Caco-2 (cell line): ENCODE data around the gene SFMBT1. TPM values are rescaled to one million over a fixed set of nuclear protein-coding genes. Genes with fewer than 3 reads are reported as not detected.

Experiments used
- BruUV-seq: library from RNA; stranded (reverse); fragments of 400-500 nt; replicated peaks from 2 replicates; lab custom pipeline; 2021; lab: Mats Ljungman, UMichigan
- CTCF ChIA-PET: fragments of 300-600 bp; sonication (Branson Sonifier 250); formaldehyde crosslinking; loops from one replicate; lab custom pipeline; 2022; ENCODE audit warnings: antibody characterized with exemption; lab: Charles Lee
- POLR2A ChIA-PET: fragments of 300-600 bp; sonication (Branson Sonifier 250); formaldehyde crosslinking; loops from one replicate; lab custom pipeline; 2022; ENCODE audit warnings: antibody characterized with exemption; lab: Charles Lee
- DNase-seq, 2 experiments: peaks; one replicate each; pipeline versions ENCODE4 v3.0.0 to v3.0.0-alpha.2; 2020 to 2022
- H3K27me3 ChIP-seq: replicated peaks from 2 replicates; pipeline ENCODE4 v1.6.0; 2011; ENCODE audit warnings: low read length; ENCODE audit not compliant: control insufficient read depth, insufficient read depth
- H3K36me3 ChIP-seq: 2 replicates; pipeline ENCODE4 v1.5.1; 2011; ENCODE audit warnings: low read length; ENCODE audit not compliant: control insufficient read depth, insufficient read depth
- H3K4me1 ChIP-seq: fragments of 250-450 bp; sonication (Bioruptor Pico); 2 replicates; pipeline ENCODE4 v1.5.1; 2020; ENCODE audit warnings: mild to moderate bottlenecking
- H3K4me3 ChIP-seq: 2 replicates; pipeline ENCODE4 v1.5.1; 2011; ENCODE audit warnings: low read depth, mild to moderate bottlenecking, control low read depth, low read length
- H3K9me3 ChIP-seq: fragments of 250-450 bp; sonication (Bioruptor Pico); 2 replicates; pipeline ENCODE4 v1.5.1; 2020; ENCODE audit warnings: mild to moderate bottlenecking, moderate library complexity
- H3K27ac Mint-ChIP-seq: one replicate; pipeline ENCODE4 v1.8.0; 2022; ENCODE audit warnings: mixed read lengths; ENCODE audit not compliant: unreplicated experiment
- H3K27me3 Mint-ChIP-seq: one replicate; pipeline ENCODE4 v1.8.0; 2022; ENCODE audit warnings: mixed read lengths; ENCODE audit not compliant: insufficient read depth, unreplicated experiment
- H3K36me3 Mint-ChIP-seq: one replicate; pipeline ENCODE4 v1.8.0; 2022; ENCODE audit warnings: mild to moderate bottlenecking, mixed read lengths; ENCODE audit not compliant: insufficient read depth, unreplicated experiment
- H3K4me1 Mint-ChIP-seq: one replicate; pipeline ENCODE4 v1.8.0; 2022; ENCODE audit warnings: low read depth, mixed read lengths; ENCODE audit not compliant: unreplicated experiment
- H3K4me3 Mint-ChIP-seq: one replicate; pipeline ENCODE4 v1.8.0; 2022; ENCODE audit warnings: mild to moderate bottlenecking, moderate library complexity, mixed read lengths; ENCODE audit not compliant: unreplicated experiment
- H3K9me3 Mint-ChIP-seq: one replicate; pipeline ENCODE4 v1.8.0; 2022; ENCODE audit warnings: mixed read lengths; ENCODE audit not compliant: unreplicated experiment
- intact Hi-C: fragments of 100-400 bp; cut with micrococcal nuclease; formaldehyde crosslinking; loops from one replicate; pipeline ENCODE4 v1.10.0; 2022; ENCODE audit not compliant: unreplicated experiment
- total RNA-seq: library from RNA; stranded (reverse); gene quantifications from 2 replicates; pipeline ENCODE4 v1.2.3, GENCODE V29; 2022
- TF ChIP-seq, protein P1 (sequence below), 2 experiments: fragments of 200-600 bp in 1 of 2; IDR thresholded peaks; 1 replicate in 1 of 2; 2 replicates in 1 of 2; pipeline versions ENCODE4 v1.5.1 to v1.8.0; 2011 to 2022; ENCODE audit warnings: antibody characterized with exemption in 1 of 2, control low read depth in 1 of 2, inconsistent platforms in 1 of 2, low read depth in 1 of 2, low read length in 1 of 2, mild to moderate bottlenecking in 1 of 2, moderate library complexity in 1 of 2; ENCODE audit not compliant: insufficient read depth in 1 of 2, severe bottlenecking in 1 of 2, unreplicated experiment in 1 of 2

The SFMBT1 gene
- total RNA-seq, 1 experiment from 2014 or later: 45.3 TPM

DNA sequence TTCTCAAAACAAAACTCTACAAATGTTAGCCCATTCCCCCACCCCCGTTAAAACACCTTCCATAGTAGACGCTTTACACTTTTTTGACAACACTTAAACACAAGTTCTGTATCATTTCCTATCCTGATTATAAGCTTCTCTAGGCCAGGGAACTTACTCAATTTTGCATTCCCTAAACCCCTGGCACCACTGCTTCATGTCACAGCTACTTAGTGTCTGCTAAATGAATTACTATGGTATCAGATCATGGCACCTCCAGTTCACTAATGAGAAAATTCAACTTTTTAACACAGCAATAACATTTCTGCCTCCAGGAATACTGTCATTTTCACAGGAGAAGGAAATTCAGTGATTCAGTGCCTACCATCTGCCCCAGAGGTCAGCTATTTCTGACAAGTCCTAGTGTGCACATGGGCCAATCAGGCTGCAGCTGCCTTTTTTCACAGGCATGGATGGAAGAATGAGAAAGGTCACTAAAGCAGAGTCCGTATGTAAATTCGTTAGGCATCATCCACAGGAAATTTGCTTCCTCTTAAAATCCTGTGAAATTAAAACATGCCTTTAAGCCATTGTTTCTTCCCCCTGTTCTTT, 18.5 kb downstream of the SFMBT1 start:
- Histone ChIP-seq H3K4me1 (peaks cover 42% of the 10 kb centered on the region), H3K36me3 (no peaks in the 10 kb centered on the region), H3K9me3 (no peaks in the 10 kb centered on the region), H3K4me3 (no peak overlapping the region), H3K27me3 (no peaks in the 10 kb centered on the region)
- intact Hi-C loops: loop anchor here (2.0 kb wide), 1 partner anchor 19 kb away; the partner anchor contains the start of gene SFMBT1
- POLR2A ChIA-PET: interaction anchor here (1.0 kb wide), 1 partner anchor 19 kb away, joined by 11 read pairs; the partner anchor contains the start of gene SFMBT1
- DNase-seq: no peak
- BruUV-seq: no TSS peak
- TF ChIP-seq, protein P1, sequence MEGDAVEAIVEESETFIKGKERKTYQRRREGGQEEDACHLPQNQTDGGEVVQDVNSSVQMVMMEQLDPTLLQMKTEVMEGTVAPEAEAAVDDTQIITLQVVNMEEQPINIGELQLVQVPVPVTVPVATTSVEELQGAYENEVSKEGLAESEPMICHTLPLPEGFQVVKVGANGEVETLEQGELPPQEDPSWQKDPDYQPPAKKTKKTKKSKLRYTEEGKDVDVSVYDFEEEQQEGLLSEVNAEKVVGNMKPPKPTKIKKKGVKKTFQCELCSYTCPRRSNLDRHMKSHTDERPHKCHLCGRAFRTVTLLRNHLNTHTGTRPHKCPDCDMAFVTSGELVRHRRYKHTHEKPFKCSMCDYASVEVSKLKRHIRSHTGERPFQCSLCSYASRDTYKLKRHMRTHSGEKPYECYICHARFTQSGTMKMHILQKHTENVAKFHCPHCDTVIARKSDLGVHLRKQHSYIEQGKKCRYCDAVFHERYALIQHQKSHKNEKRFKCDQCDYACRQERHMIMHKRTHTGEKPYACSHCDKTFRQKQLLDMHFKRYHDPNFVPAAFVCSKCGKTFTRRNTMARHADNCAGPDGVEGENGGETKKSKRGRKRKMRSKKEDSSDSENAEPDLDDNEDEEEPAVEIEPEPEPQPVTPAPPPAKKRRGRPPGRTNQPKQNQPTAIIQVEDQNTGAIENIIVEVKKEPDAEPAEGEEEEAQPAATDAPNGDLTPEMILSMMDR (IDR thresholded peaks at IDR 0.05; ENCODE audit: insufficient read depth in 1 of 2, low read depth in 1 of 2, low read length in 1 of 2, severe bottlenecking in 1 of 2, unreplicated experiment in 1 of 2): no peak
- H3K27ac Mint-ChIP-seq: peak overlapping the region; percentile 25
- no peaks in the 10 kb centered on the region for H3K27me3 Mint-ChIP-seq
- H3K4me3 Mint-ChIP-seq: no peak overlapping the region
- CTCF ChIA-PET: interaction anchor here (1.4 kb wide), 1 partner anchor 19 kb away, joined by 8 read pairs; the partner anchor contains the start of gene SFMBT1
- H3K4me1 Mint-ChIP-seq: peaks cover 29% of the 10 kb centered on the region
- H3K36me3 Mint-ChIP-seq: no peaks in the 10 kb centered on the region
- peaks cover 6% of the 10 kb centered on the region for H3K9me3 Mint-ChIP-seq

DNA sequence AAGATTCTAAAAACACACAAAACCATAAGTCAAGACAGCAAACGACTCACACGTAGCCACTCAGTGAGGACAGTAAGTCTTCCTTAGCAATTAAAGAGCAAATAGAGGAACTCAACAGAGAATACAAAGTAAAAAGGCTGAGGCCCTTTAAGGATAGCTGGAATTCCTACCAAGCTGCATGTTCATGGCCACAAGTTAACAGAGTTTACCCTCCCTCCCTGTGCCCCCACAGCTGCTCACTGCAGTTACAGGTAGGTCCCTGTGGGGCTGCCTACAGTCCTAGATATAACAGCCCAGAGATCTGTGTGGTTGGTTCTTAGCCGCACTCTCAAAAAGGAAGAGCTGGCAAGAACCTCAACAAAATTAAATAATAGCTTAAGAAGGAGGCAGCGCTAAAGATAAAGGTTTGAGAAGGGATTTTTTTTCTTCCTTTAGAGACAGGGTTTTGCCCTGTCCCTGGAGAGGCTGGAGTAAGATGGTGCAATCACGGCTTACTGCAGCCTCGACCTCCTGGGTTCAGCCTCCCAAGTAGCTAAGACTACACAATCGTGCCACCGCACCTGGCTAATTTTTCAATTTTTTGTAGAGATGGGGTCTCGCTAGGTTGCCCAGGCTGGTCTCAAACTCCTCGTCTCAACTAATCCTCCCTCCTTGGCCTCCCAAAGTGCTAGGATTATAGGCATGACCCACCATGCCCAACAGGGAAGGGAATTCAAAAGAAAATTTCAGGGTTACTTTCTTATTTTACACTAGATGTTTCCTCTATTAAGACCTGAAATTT, 19.3 kb downstream of the SFMBT1 start:
- peaks cover 9% of the 10 kb centered on the region for H3K9me3 Mint-ChIP-seq
- no peaks in the 10 kb centered on the region for H3K27me3 Mint-ChIP-seq
- H3K4me3 ChIP-seq: no peak overlapping the region
- peak overlapping the region; percentile 25 for H3K27ac Mint-ChIP-seq
- H3K27me3 ChIP-seq: no peaks in the 10 kb centered on the region
- ChIA-PET POLR2A (interaction anchor here (1.0 kb wide), 1 partner anchor 20 kb away, joined by 11 read pairs; the partner anchor contains the start of gene SFMBT1), CTCF (interaction anchor here (1.4 to 1.5 kb wide), 2 partner anchors 9 to 20 kb away, joined by 5 to 8 read pairs; partner anchors contain the start of gene SFMBT1)
- TF ChIP-seq, protein P1 (IDR thresholded peaks at IDR 0.05; ENCODE audit: insufficient read depth in 1 of 2, low read depth in 1 of 2, low read length in 1 of 2, severe bottlenecking in 1 of 2, unreplicated experiment in 1 of 2): peak in 1 of 2 experiments; percentile 3
- H3K4me1 ChIP-seq: peaks cover 34% of the 10 kb centered on the region
- H3K9me3 ChIP-seq: no peaks in the 10 kb centered on the region
- H3K36me3 ChIP-seq: no peaks in the 10 kb centered on the region
- H3K4me1 Mint-ChIP-seq: peaks cover 29% of the 10 kb centered on the region
- no TSS peak for BruUV-seq
- no peak overlapping the region for H3K4me3 Mint-ChIP-seq
- intact Hi-C loops: loop anchor here (2.0 kb wide), 1 partner anchor 20 kb away; the partner anchor contains the start of gene SFMBT1
- DNase-seq: peak in 1 of 2 experiments; percentile 39
- H3K36me3 Mint-ChIP-seq: no peaks in the 10 kb centered on the region

DNA sequence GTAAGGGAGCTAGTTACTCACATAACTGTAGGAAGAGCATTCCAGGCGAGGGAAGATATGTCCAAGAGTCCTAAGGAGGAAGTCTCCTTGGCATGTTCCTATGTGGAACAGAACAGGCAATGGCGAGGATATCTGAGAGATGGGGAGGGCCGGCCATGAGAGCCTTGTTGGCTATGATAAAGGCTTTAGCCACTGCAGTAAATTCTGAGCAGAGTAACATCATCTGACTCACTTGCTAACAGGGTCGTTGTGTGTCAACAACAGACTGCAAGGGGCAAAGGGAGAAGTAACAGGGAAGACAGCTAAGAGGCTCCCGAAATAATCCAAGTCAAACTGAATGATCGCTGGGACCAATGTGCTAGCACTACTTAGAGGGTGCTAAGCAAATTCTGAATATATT, 21.6 kb downstream of the SFMBT1 start:
- Mint-ChIP-seq H3K27ac (no peak overlapping the region), H3K36me3 (no peaks in the 10 kb centered on the region), H3K4me1 (peaks cover 28% of the 10 kb centered on the region), H3K9me3 (peaks cover 9% of the 10 kb centered on the region), H3K27me3 (no peaks in the 10 kb centered on the region), H3K4me3 (no peak overlapping the region)
- no TSS peak for BruUV-seq
- no peaks in the 10 kb centered on the region for H3K9me3 ChIP-seq
- DNase-seq: no peak
- TF ChIP-seq, protein P1 (IDR thresholded peaks at IDR 0.05; ENCODE audit: insufficient read depth in 1 of 2, low read depth in 1 of 2, low read length in 1 of 2, severe bottlenecking in 1 of 2, unreplicated experiment in 1 of 2): no peak
- H3K27me3 ChIP-seq: no peaks in the 10 kb centered on the region
- ChIA-PET CTCF (no interaction called here), POLR2A (no interaction called here)
- intact Hi-C loops: no loop called here
- H3K36me3 ChIP-seq: no peaks in the 10 kb centered on the region
- H3K4me3 ChIP-seq: no peak overlapping the region
- peaks cover 21% of the 10 kb centered on the region for H3K4me1 ChIP-seq
